Measurements from ENCODE around the gene LRRC45. TPM values are rescaled to one million over a fixed set of nuclear protein-coding genes. Genes with fewer than 3 reads are reported as not detected.

Gene LRRC45
- total RNA-seq, 2 donors from 2014 or later: 22.2 to 24.1 TPM

GRCh38 chr17:82006468-82007227, 16.5 kb upstream of the LRRC45 start:
- TF ChIP-seq POLR2AphosphoS5 (IDR thresholded peaks at IDR 0.05) (no peak), POLR2A (IDR thresholded peaks at IDR 0.05) (no peak), CTCF (IDR thresholded peaks at IDR 0.05) (no peak)
- H3K4me1 ChIP-seq (replicated peaks): no peaks in the 10 kb centered on the region
- H3K36me3 ChIP-seq: no peaks in the 10 kb centered on the region
- intact Hi-C loops (cut with DNase I): no loop called here
- no peak overlapping the region for H3K27ac ChIP-seq
- no peak for DNase-seq (ENCODE audit: low spot score)
- no peak overlapping the region for H3K4me3 ChIP-seq
- WGBS: 51% methylated on average over 24 of the region's 24 CpGs
- H3K9me3 ChIP-seq: no peaks in the 10 kb centered on the region
- H3K27me3 ChIP-seq (replicated peaks; ENCODE audit: insufficient read depth): no peaks in the 10 kb centered on the region

GRCh38 chr17:82007228-82007494, 15.9 kb upstream of the LRRC45 start:
- DNase-seq (ENCODE audit: low spot score): no peak
- Histone ChIP-seq H3K4me3 (no peak overlapping the region), H3K27me3 (replicated peaks; ENCODE audit: insufficient read depth) (no peaks in the 10 kb centered on the region), H3K9me3 (no peaks in the 10 kb centered on the region), H3K4me1 (replicated peaks) (no peaks in the 10 kb centered on the region), H3K36me3 (no peaks in the 10 kb centered on the region), H3K27ac (no peak overlapping the region)
- no peak for TF ChIP-seq POLR2A (IDR thresholded peaks at IDR 0.05)
- TF ChIP-seq POLR2AphosphoS5 (IDR thresholded peaks at IDR 0.05): no peak
- TF ChIP-seq CTCF (IDR thresholded peaks at IDR 0.05): no peak
- 83% methylated on average over 5 of the region's 6 CpGs for WGBS
- intact Hi-C loops (cut with DNase I): no loop called here

DNA sequence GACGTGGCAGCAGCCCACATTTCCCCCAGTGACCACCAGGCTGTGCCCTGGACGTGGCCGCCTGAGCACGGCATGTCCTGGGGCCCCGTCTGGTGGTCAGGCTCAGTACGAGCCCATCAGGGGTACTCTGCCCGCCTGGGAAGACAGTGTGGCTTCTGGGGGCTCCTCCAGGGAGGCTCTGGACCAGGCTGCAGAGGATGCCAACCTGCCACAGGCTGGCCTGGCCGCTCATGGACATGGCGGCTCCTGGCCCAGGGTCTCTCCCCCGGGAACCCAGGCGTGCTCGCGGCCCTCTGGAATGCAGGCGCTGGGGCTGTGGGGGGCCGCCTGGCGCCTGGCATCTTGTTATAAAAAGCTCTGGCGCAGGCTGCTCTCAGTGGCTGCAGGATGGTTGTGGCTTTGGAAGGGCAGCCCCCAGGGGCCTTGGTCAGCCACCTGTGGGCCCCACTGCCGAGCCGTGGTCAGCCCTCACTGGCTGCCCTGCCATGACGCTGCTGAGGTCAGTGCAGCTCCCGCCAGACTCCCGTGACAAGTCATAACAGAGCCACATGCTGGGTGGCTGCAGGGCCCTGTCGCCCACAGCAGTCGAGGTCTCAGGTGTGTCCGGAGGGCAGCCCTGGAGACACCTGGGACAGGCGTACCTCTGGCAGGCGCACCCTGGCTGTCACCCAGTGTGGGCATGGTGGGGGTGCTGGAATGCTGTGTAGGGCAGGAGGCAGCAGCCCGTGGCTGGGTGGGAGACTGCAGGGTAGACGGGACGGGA, 15.4 kb upstream of the LRRC45 start:
- no peak overlapping the region for H3K4me3 ChIP-seq
- no peaks in the 10 kb centered on the region for H3K36me3 ChIP-seq
- H3K9me3 ChIP-seq: no peaks in the 10 kb centered on the region
- intact Hi-C loops (cut with DNase I): no loop called here
- 76% methylated on average over 29 of the region's 30 CpGs for WGBS
- H3K27me3 ChIP-seq (replicated peaks; ENCODE audit: insufficient read depth): no peaks in the 10 kb centered on the region
- H3K27ac ChIP-seq: no peak overlapping the region
- no peaks in the 10 kb centered on the region for H3K4me1 ChIP-seq (replicated peaks)
- DNase-seq (ENCODE audit: low spot score): no peak
- no peak for TF ChIP-seq POLR2AphosphoS5 (IDR thresholded peaks at IDR 0.05)
- TF ChIP-seq POLR2A (IDR thresholded peaks at IDR 0.05): no peak
- no peak for TF ChIP-seq CTCF (IDR thresholded peaks at IDR 0.05)

DNA sequence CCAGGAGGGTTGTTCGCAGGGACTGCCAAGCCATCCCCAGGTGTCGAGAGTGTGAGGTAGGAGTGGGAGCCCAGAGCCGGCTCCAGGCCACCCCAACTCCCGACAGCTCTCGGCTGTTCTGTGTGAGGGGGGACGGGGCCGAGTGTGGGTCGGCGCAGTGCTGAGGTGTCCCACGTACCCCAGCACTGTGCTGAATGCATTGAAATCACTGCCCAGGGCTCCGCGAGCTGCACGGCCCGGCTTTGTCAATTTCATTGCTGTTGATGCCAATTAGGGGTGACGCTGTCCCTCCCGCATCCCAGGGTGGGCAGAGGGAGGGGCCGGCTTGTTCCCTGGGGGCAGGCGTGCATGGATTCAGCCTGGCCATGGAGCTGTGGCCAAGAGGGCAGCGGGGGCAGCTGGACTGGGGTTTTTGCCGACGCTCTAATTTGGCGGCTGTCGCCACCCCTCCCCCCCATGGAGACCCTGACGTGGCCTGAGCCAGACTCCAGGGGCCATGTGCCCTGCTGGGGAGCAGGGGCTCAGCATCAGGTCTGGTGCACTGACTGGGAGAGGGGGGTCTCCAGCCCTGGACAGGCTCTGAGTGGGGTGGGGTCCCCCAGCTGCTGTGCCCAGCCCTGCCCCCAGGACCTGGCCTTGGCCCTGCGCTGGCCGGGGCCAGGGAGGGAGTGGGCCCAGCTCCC, 14.7 kb upstream of the LRRC45 start:
- no peaks in the 10 kb centered on the region for H3K27me3 ChIP-seq (replicated peaks; ENCODE audit: insufficient read depth)
- 82% methylated on average over 25 of the region's 26 CpGs for WGBS
- H3K4me1 ChIP-seq (replicated peaks): no peaks in the 10 kb centered on the region
- DNase-seq (ENCODE audit: low spot score): no peak
- no peak overlapping the region for H3K4me3 ChIP-seq
- no peak overlapping the region for H3K27ac ChIP-seq
- intact Hi-C loops (cut with DNase I): no loop called here
- no peak for TF ChIP-seq POLR2A (IDR thresholded peaks at IDR 0.05)
- TF ChIP-seq CTCF (IDR thresholded peaks at IDR 0.05): no peak
- no peak for TF ChIP-seq POLR2AphosphoS5 (IDR thresholded peaks at IDR 0.05)
- H3K9me3 ChIP-seq: no peaks in the 10 kb centered on the region
- no peaks in the 10 kb centered on the region for H3K36me3 ChIP-seq

All from prostate gland (tissue), 2 donors.